OCI-LY3 (cell line): ENCODE measurements around the gene PHOSPHO1.

Experiments used
- EZH2phosphoT487 ChIP-seq: fragments of 200-600 bp; shearing (Covaris generic); IDR thresholded peaks from 2 replicates; pipeline ENCODE4 v1.6.1; 2018; ENCODE audit warnings: antibody characterized with exemption, mixed run types, low read depth
- TF ChIP-seq, protein P1 (sequence below): fragments of 200-600, 300-600 bp; sonication (generic); IDR thresholded peaks from 2 replicates; pipeline ENCODE4 v1.5.1; 2014; ENCODE audit warnings: antibody characterized with exemption, low read length, low read depth

DNA sequence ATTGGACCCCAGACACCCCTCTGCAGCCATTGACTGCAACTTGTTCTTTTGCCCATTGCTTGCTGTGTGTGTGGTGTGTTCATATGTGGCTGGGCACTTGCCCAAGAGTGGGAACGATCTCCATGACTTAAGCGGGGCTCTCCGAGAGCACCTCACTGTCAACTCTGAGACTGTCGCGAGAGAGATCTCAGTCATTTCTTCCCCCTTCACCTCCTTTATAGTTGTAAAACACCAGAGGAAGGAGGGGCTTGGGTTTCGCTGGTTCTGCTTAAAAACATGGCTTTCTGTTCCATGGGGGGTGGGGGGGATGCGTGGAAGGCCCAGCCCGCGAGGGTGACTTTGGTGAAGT, 7.4 kb downstream of the PHOSPHO1 start:
- TF ChIP-seq, protein P1, sequence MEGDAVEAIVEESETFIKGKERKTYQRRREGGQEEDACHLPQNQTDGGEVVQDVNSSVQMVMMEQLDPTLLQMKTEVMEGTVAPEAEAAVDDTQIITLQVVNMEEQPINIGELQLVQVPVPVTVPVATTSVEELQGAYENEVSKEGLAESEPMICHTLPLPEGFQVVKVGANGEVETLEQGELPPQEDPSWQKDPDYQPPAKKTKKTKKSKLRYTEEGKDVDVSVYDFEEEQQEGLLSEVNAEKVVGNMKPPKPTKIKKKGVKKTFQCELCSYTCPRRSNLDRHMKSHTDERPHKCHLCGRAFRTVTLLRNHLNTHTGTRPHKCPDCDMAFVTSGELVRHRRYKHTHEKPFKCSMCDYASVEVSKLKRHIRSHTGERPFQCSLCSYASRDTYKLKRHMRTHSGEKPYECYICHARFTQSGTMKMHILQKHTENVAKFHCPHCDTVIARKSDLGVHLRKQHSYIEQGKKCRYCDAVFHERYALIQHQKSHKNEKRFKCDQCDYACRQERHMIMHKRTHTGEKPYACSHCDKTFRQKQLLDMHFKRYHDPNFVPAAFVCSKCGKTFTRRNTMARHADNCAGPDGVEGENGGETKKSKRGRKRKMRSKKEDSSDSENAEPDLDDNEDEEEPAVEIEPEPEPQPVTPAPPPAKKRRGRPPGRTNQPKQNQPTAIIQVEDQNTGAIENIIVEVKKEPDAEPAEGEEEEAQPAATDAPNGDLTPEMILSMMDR = no peak
- no peak for TF ChIP-seq EZH2phosphoT487
